NT2/D1 (cell line): ENCODE measurements around the gene KIZ.

ENCODE experiments used
- DNase-seq: peaks from one replicate; pipeline ENCODE4 v3.0.0-alpha.2; 2011; ENCODE audit warnings: low read depth, low spot score
- H3K27me3 ChIP-seq: 2 replicates; pipeline ENCODE4 v1.6.0; 2011; ENCODE audit warnings: mild to moderate bottlenecking; ENCODE audit not compliant: insufficient read length, insufficient read depth
- H3K36me3 ChIP-seq: 2 replicates; pipeline ENCODE4 v1.6.1; 2011; ENCODE audit warnings: mild to moderate bottlenecking, low read length, mixed read lengths; ENCODE audit not compliant: insufficient read depth, insufficient read length
- H3K4me1 ChIP-seq: 2 replicates; pipeline ENCODE4 v1.5.1; 2011; ENCODE audit not compliant: insufficient read depth, insufficient read length
- H3K4me3 ChIP-seq: 2 replicates; pipeline ENCODE4 v1.5.1; 2011; ENCODE audit warnings: low read depth; ENCODE audit not compliant: insufficient read length
- H3K9ac ChIP-seq: 2 replicates; pipeline ENCODE4 v1.6.0; 2011; ENCODE audit warnings: low read depth; ENCODE audit not compliant: insufficient read length
- H3K9me3 ChIP-seq: 2 replicates; pipeline ENCODE4 v1.5.1; 2011; ENCODE audit warnings: mild to moderate bottlenecking, low read length; ENCODE audit not compliant: insufficient read depth
- SUZ12 ChIP-seq: IDR thresholded peaks from 2 replicates; pipeline ENCODE4 v1.6.1; 2011; ENCODE audit not compliant: insufficient read length, insufficient read depth; ENCODE audit errors: extremely low read depth
- YY1 ChIP-seq: IDR thresholded peaks from 2 replicates; pipeline ENCODE4 v1.6.1; 2011; ENCODE audit not compliant: insufficient read length, insufficient read depth
- ZNF274 ChIP-seq: IDR thresholded peaks from 2 replicates; pipeline ENCODE4 v1.6.1; 2011; ENCODE audit warnings: mild to moderate bottlenecking, low read depth, low read length

The KIZ gene

GRCh38 chr20:21185849-21186248, 60.0 kb downstream of the KIZ start:
- no peak for TF ChIP-seq SUZ12
- TF ChIP-seq YY1 = no peak
- no peak for TF ChIP-seq ZNF274
- Histone ChIP-seq H3K9ac (no peak overlapping the region), H3K27me3 (no peaks in the 10 kb centered on the region), H3K9me3 (no peaks in the 10 kb centered on the region), H3K4me3 (no peak overlapping the region), H3K36me3 (no peaks in the 10 kb centered on the region), H3K4me1 (no peaks in the 10 kb centered on the region)
- DNase-seq = no peak

GRCh38 chr20:21189761-21190523, 64.1 kb downstream of the KIZ start:
- Histone ChIP-seq H3K4me3 (no peak overlapping the region), H3K36me3 (no peaks in the 10 kb centered on the region), H3K4me1 (no peaks in the 10 kb centered on the region), H3K27me3 (no peaks in the 10 kb centered on the region), H3K9ac (no peak overlapping the region), H3K9me3 (no peaks in the 10 kb centered on the region)
- peak; percentile 84 for DNase-seq
- TF ChIP-seq SUZ12 = no peak
- no peak for TF ChIP-seq YY1
- no peak for TF ChIP-seq ZNF274

DNA sequence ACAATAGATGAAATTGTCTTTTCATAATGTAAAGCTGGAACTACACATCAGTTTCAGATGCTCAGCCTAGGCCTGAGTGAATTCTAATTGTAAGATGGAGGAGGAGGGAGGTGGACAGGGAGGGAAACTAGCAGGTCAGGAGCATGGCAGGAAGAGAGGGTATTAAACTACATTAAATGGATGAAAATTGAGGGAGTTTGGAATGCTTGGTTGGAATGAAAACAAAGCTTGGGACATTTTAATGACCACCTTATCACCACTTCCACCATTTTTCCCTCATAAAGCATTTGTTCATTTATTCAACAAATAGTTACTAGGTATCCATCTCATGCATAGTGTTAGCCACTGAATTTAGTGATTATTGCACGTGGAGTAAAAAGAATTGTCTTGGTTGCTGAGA, 65.0 kb downstream of the KIZ start:
- no peaks in the 10 kb centered on the region for H3K4me1 ChIP-seq
- no peak overlapping the region for H3K4me3 ChIP-seq
- no peak for DNase-seq
- H3K36me3 ChIP-seq = no peaks in the 10 kb centered on the region
- no peaks in the 10 kb centered on the region for H3K9me3 ChIP-seq
- TF ChIP-seq SUZ12 = no peak
- H3K27me3 ChIP-seq = no peaks in the 10 kb centered on the region
- peak overlapping the region; percentile 17 for H3K9ac ChIP-seq

DNA sequence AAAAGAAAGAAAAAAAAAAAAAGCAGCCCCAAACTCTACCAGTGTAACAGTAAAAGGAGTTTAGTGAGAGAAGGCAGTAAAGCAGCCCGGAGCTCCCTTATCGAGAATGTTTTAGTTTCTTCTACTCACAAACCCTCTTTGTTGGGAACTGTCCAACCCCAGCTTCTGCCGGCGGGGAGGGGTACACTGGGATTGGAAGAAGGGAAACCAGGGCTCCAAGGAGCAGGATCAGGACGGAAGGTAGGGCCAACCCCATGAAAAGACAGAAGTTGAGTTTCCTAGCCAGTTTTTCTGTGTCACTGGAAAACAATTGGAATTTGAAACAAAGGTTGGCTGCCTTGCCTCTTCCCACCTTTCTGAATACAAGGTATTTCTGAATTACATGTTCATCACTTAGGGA, 66.0 kb downstream of the KIZ start:
- Histone ChIP-seq H3K4me3 (no peak overlapping the region), H3K9me3 (no peaks in the 10 kb centered on the region), H3K9ac (no peak overlapping the region), H3K4me1 (no peaks in the 10 kb centered on the region), H3K36me3 (no peaks in the 10 kb centered on the region), H3K27me3 (no peaks in the 10 kb centered on the region)
- no peak for DNase-seq
- TF ChIP-seq YY1 (no peak), ZNF274 (no peak), SUZ12 (no peak)

- Histone ChIP-seq H3K4me1 (no peaks in the 10 kb centered on the region), H3K9me3 (no peaks in the 10 kb centered on the region), H3K9ac (no peak overlapping the region), H3K4me3 (no peak overlapping the region), H3K27me3 (no peaks in the 10 kb centered on the region), H3K36me3 (no peaks in the 10 kb centered on the region)
- TF ChIP-seq YY1 (no peak), SUZ12 (no peak), ZNF274 (no peak)
- DNase-seq = no peak
These were observed 76.4 kb downstream of the KIZ start for GRCh38 chr20:21202259-21202658.

GRCh38 chr20:21203088-21203656, 77.3 kb downstream of the KIZ start:
- no peaks in the 10 kb centered on the region for H3K36me3 ChIP-seq
- H3K27me3 ChIP-seq = no peaks in the 10 kb centered on the region
- H3K4me1 ChIP-seq = no peaks in the 10 kb centered on the region
- TF ChIP-seq ZNF274 (no peak), YY1 (no peak), SUZ12 (no peak)
- no peak for DNase-seq
- no peaks in the 10 kb centered on the region for H3K9me3 ChIP-seq
- no peak overlapping the region for H3K4me3 ChIP-seq
- no peak overlapping the region for H3K9ac ChIP-seq

DNA sequence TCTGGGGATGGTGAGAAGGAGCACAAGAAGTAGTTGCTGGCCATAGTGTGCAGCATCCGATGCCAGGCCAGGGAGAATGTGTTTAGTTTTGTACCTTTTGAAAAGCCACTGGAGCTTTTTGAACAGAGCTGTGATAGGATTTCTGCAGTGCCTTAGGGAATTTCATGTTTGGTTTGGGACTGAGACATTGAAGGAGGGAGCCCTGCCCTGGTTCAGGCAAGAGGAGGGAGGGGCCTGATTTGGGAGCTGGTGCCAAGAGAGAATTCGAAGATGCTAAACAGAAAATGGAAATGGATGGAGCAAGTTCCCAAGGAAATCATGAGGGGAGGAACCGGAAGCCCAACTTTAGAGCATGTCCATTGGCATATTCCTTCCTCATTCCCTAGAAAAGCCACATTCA, 80.7 kb downstream of the KIZ start:
- Histone ChIP-seq H3K9ac (no peak overlapping the region), H3K4me1 (no peaks in the 10 kb centered on the region), H3K4me3 (no peak overlapping the region), H3K9me3 (no peaks in the 10 kb centered on the region), H3K27me3 (no peaks in the 10 kb centered on the region), H3K36me3 (no peaks in the 10 kb centered on the region)
- TF ChIP-seq SUZ12 (no peak), YY1 (no peak), ZNF274 (no peak)
- DNase-seq = no peak
